Cardiac muscle cell (in vitro differentiated cells and primary cell): ENCODE measurements around the gene ADAMTS2. TPM values are rescaled to one million over a fixed set of nuclear protein-coding genes. Genes with fewer than 3 reads are reported as not detected.

Experiments used
- DNase-seq, 2 donors: peaks; one replicate each; pipeline versions ENCODE4 v3.0.0 to v3.0.0-alpha.2; 2010 to 2017; ENCODE audit warnings: low read depth in 1 of 2, low spot score in 1 of 2
- H3K27ac ChIP-seq: fragments of 200-600 bp; sonication (generic); 2 replicates; pipeline ENCODE4 v1.5.1; 2016
- H3K27me3 ChIP-seq: fragments of 200-600 bp; sonication (generic); 2 replicates; pipeline ENCODE4 v1.6.0; 2016; ENCODE audit warnings: control low read depth
- H3K36me3 ChIP-seq: fragments of 200-600 bp; sonication (generic); 2 replicates; pipeline ENCODE4 v1.5.1; 2016; ENCODE audit warnings: control low read depth
- H3K4me1 ChIP-seq: fragments of 200-600 bp; sonication (generic); 2 replicates; pipeline ENCODE4 v1.8.1; 2017; ENCODE audit warnings: low read depth, mild to moderate bottlenecking, mixed run types
- H3K4me3 ChIP-seq: fragments of 200-600 bp; sonication (generic); 2 replicates; pipeline ENCODE4 v1.5.1; 2016; ENCODE audit warnings: mild to moderate bottlenecking
- H3K9me3 ChIP-seq: fragments of 200-600 bp; sonication (generic); 2 replicates; pipeline ENCODE4 v1.5.1; 2017; ENCODE audit warnings: low read depth, mild to moderate bottlenecking, control low read depth
- polyA plus RNA-seq: library from polyadenylated mRNA; unstranded; fragments of >200 nt; fragmentation: Nextera tagmentation; extraction: Ambion mirVana; gene quantifications from 2 replicates; pipeline ENCODE4 v1.2.1, GENCODE V29; 2016
- total RNA-seq: library from RNA; depleted of rRNA; stranded (reverse); fragments of >200 nt; gene quantifications from 2 replicates; pipeline ENCODE4 v1.2.3, GENCODE V29; 2016
- TF ChIP-seq, protein P1 (sequence below): IDR thresholded peaks from 2 replicates; pipeline ENCODE4 v1.5.1; 2012; ENCODE audit warnings: low read depth, mild to moderate bottlenecking, low read length

ADAMTS2 gene
- total and polyA plus RNA-seq, 2 experiments from 2014 or later = 3.1 to 8.8 TPM

DNA sequence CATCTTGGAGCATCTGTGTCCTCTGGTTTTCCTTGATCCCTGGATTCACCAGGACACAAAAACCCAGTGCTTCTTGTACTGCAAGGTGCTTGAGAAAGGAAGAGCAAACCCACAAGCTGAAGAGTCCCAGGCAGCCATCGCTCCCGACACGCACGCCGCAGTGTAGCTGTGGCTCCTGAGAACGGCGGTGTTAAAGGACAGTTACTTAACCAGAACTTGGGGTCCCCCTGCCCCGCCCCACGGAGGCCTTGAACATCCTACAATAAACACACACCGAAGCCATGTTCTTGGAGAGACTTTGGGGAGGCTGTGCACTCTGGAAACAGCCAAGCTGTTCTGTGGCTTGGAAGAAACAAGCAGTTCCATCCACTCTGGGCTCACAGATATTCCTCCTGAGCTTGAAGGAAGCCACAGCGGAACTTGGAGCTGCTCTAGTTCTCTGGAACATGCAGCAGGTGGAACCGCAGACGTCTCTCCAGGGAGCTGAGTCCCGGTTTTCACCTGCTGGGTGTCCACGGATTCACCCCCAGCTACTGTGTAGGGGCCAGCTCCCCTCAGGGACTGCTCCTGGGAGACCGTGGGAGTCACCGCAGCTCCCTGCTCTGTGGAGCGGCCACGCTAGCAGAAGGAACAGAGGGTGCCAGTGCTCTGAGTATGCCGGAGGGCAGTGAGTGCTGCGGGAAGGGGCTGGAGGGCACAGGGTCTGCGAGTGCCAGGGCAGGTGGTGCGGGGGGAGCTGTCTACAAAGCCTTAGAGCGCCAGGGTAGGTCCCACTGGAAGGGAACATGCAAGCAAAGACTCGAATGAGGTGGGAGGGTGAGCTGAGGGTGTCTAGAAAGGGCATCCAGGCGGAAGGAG is 107.3 kb downstream of the ADAMTS2 start:
- Histone ChIP-seq H3K4me1 (no peaks in the 10 kb centered on the region), H3K4me3 (no peak overlapping the region), H3K27ac (no peak overlapping the region), H3K27me3 (no peaks in the 10 kb centered on the region), H3K9me3 (no peaks in the 10 kb centered on the region), H3K36me3 (no peaks in the 10 kb centered on the region)
- TF ChIP-seq, protein P1, sequence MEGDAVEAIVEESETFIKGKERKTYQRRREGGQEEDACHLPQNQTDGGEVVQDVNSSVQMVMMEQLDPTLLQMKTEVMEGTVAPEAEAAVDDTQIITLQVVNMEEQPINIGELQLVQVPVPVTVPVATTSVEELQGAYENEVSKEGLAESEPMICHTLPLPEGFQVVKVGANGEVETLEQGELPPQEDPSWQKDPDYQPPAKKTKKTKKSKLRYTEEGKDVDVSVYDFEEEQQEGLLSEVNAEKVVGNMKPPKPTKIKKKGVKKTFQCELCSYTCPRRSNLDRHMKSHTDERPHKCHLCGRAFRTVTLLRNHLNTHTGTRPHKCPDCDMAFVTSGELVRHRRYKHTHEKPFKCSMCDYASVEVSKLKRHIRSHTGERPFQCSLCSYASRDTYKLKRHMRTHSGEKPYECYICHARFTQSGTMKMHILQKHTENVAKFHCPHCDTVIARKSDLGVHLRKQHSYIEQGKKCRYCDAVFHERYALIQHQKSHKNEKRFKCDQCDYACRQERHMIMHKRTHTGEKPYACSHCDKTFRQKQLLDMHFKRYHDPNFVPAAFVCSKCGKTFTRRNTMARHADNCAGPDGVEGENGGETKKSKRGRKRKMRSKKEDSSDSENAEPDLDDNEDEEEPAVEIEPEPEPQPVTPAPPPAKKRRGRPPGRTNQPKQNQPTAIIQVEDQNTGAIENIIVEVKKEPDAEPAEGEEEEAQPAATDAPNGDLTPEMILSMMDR = no peak
- no peak for DNase-seq

DNA sequence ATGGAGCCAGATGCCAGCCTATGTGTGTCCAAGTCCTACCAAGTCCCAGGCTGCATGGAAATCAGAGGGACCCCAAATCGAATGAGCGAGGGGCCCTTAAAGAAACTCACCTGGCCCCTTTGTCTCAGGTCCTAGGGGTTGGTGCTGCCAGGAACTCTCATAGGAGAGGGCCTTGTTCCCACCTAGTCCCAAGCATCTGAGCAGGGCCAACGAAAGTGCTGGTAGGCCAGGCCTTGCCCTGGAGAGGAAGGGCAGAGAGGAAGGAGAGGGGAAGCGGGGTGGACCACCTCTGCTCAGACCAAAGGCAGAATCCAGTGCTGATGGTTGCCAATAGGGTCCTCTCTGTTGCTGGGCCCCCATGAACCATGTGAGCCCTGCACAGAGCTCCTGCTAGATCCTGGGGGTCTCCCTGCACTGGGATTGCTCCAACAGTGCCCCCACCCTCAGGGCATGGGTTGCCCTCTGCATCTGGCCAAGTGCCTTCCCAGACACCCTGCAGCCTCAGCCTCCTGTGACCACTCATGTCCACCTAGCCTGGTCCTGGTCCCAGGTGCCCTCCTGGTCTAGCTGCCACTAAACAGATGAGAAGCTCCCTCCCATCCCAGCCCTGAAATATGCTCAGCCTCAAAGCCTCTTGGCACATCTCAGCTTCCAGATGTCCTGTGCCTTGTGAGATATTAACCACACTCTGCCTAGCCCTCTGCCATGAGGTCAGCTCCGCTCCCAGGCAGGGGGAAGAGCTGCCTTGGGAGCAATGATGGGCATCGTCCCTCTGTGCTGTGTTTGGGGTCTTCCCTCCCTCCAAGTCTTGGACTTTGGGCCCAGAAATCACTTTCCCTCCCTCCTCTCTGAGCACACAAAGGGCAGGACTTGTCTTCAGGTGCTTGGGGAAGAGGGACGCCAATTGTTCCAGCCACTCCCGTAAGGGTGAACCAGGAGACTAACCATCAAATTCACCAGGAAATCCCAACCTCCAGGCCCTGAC is 109.6 kb downstream of the ADAMTS2 start:
- no peak for DNase-seq
- Histone ChIP-seq H3K27me3 (no peaks in the 10 kb centered on the region), H3K4me3 (no peak overlapping the region), H3K9me3 (no peaks in the 10 kb centered on the region), H3K4me1 (no peaks in the 10 kb centered on the region), H3K36me3 (no peaks in the 10 kb centered on the region), H3K27ac (no peak overlapping the region)
- TF ChIP-seq, protein P1 = no peak

DNA sequence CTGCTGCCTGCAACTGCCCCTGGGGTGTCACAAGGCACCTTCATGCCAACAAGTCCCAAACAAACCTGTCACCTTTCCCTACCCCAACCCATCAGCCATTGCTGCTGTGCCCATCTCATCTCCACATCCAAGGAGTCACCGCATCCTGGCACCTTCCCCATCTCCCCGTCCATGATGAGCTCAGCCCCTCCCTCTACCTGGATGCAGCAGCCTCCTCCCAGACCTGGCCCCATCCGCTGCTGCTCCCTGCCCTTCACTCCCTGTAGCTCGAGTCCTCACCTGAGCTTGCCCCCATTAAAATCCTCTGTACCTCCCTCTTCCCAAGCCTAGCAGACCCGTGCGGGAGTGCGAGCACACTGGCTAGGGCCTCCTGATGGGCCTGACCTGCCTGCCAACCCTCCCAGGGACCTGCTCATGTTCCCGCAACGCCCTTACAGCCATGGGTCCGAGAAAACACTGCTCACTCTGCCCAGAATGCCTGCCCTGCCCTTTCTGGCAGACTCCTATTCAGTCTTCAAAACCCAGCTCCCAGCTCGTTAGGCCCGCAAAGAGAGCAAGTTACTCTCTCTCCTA is 110.6 kb downstream of the ADAMTS2 start:
- TF ChIP-seq, protein P1 = no peak
- Histone ChIP-seq H3K4me3 (no peak overlapping the region), H3K4me1 (no peaks in the 10 kb centered on the region), H3K27ac (no peak overlapping the region), H3K27me3 (no peaks in the 10 kb centered on the region), H3K36me3 (no peaks in the 10 kb centered on the region), H3K9me3 (no peaks in the 10 kb centered on the region)
- no peak for DNase-seq

DNA sequence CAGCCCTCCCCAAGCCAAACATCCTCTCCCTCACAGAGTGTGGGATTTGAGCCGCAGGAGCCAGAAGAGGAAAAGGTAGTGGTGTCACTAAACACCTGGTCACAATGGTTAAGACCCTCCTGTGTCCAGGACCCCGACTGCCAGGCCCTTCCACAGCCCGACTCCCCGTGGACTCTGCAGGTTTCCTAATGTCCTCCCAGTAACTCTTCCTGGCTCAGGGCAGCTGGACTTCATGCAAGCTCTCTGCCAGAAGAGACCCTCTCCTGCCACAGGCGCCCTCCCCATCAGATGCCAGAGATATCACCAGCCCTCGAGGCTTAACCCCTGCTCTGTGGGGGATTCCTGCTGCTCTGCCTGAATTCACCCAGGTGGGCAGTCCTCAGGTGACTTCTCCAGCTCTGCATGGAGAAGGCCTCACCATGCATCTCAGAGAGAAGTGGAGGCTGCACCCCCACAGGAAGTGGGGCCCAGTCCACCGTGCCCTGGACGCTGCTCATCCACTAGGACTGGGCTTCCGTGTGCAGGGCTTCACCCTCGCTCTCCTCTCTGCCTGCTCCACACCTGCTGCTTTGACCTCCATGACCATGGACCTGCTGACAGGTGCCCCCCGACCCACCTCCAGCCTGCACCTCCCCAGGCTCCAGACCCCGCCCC is 111.2 kb downstream of the ADAMTS2 start:
- Histone ChIP-seq H3K4me3 (no peak overlapping the region), H3K36me3 (no peaks in the 10 kb centered on the region), H3K4me1 (no peaks in the 10 kb centered on the region), H3K9me3 (no peaks in the 10 kb centered on the region), H3K27me3 (no peaks in the 10 kb centered on the region), H3K27ac (no peak overlapping the region)
- DNase-seq = no peak
- TF ChIP-seq, protein P1 = no peak
